A549 treated with Hydrocortisone at 1 μM for 4 hours (cell line): Measurements from ENCODE around the gene SBSN. TPM values are rescaled to one million over a fixed set of nuclear protein-coding genes. Genes with fewer than 3 reads are reported as not detected.

Source experiments
- total RNA-seq: library from RNA; stranded (reverse); fragments of 200-300 nt; extraction: Qiagen RNA extraction; gene quantifications from 5 replicates; pipeline ENCODE4 v1.2.3, GENCODE V29; 2022

SBSN gene, protein sequence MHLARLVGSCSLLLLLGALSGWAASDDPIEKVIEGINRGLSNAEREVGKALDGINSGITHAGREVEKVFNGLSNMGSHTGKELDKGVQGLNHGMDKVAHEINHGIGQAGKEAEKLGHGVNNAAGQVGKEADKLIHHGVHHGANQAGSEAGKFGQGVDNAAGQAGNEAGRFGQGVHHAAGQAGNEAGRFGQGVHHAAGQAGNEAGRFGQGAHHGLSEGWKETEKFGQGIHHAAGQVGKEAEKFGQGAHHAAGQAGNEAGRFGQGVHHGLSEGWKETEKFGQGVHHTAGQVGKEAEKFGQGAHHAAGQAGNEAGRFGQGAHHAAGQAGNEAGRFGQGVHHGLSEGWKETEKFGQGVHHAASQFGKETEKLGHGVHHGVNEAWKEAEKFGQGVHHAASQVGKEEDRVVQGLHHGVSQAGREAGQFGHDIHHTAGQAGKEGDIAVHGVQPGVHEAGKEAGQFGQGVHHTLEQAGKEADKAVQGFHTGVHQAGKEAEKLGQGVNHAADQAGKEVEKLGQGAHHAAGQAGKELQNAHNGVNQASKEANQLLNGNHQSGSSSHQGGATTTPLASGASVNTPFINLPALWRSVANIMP
- 2.2 to 4.6 TPM (median 3.5 TPM) in 5 replicates for total RNA-seq

DNA sequence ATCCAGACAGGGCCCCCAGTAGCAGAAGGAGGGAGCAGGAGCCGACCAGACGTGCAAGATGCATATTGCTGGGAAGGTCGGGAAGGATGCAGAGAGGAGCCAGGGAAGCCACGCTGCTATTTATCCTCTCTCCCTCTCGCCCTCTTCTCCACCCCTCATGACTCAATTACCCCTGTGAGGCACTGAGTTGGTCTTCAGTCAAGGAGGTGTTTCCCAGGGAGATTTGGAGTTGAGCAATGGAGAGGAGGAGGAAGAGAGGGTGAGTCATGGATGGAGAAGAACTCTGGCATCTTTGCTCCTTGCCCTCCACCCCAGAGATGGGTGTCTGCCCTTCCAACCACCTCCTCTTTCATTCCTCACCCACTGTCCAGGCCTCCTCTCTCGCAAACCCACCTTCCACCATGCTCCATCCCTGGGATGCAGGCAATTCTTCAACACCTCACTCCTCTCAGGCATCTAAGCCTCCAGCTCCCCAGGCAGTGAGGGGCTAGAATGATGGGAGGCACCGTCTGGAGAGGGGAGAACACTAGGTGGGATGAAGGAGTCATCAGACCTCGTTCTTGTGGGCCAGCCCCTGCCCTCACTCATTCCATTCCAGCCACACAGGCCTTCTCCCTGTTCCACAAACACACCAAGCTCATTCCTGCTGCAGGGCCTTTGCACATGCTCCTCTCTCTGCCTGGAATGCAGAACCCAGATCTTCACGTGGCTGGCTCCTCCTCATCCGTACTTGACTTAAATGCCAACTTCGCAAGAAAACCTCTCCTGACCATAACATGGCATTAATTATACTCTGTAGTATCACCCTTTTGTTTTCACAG, at the start of gene SBSN:
Gene SBSN (minus strand): TSS at position 94 of the 821 bp plus-strand sequence. CDS start 30 bp downstream, at position 64.

DNA sequence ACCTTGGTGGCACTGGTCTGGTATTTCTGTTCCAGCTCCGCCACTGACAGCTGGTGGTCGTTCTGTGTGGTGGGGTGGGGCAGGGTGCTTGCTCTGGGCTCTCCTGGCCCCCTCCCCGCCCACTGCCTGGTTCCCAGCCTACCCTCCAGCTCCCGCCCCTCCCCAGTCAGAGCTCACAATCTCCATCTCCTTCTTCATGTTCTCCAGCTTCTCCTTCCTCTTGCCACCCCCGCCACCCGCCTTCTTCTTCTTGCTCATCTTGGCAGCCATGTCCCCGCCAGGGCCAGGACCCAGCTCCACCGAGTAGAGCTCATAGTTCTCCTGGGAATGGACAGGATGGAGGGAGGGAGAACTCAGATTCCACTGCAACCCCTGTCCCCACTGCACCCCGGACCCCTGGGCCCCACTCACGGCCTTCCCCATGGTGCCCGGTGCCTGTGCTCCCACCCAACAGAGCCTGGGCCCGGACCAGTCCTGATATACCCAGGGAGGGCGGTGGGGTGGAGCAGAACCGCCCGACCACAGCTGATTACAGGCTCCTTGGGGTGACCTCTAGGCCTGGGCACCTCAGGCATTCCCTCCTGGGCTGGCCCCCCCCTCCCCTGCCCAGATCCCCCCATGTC, 35.2 kb upstream of the SBSN start, which contains the start of gene ATP4A:
Gene ATP4A (minus strand): TSS at position 452 of the 623 bp plus-strand sequence. CDS start 29 bp downstream, at position 423.

DNA sequence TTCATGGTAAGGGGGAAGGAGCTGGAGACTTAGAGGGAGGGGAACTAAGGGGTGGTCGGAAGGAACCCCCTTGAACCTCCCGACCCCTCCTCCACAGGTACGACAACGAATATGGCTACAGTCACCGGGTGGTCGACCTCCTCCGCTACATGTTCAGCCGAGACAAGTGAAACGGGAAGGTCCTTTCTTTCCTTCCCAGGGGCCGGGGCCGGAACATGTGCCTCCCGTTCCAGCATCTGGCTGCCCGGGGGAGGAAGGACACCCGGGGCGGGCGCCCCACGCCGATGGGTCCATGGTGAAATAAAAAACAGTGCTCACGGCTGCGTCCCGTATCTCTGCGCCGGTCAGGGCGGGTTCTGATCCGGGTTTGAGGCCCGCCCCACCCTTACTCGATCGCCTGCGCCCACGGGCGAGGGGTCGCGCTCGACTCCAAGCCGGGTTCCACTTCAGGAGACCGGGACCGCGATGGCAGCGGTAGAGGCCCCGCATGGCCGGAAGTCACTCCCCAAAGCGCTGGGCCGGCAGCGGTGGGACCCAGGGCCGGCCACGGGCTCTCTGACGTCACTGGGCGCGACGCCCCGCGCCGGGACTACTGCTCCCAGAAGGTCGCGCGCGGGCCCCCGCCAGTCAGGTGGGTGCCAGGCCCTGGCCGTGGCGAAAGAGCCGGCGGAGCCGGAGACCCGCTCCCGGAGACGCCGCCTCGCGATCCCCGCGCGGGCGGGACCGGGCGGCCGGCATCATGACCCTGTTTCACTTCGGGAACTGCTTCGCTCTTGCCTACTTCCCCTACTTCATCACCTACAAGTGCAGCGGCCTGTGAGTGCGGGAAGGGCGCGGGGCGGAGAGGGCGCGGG, 17.1 kb upstream of the SBSN start, which contains the start of gene TMEM147:
Gene TMEM147 (plus strand): TSS at position 626 of the 854 bp plus-strand sequence. CDS start 114 bp downstream, at position 740.

DNA sequence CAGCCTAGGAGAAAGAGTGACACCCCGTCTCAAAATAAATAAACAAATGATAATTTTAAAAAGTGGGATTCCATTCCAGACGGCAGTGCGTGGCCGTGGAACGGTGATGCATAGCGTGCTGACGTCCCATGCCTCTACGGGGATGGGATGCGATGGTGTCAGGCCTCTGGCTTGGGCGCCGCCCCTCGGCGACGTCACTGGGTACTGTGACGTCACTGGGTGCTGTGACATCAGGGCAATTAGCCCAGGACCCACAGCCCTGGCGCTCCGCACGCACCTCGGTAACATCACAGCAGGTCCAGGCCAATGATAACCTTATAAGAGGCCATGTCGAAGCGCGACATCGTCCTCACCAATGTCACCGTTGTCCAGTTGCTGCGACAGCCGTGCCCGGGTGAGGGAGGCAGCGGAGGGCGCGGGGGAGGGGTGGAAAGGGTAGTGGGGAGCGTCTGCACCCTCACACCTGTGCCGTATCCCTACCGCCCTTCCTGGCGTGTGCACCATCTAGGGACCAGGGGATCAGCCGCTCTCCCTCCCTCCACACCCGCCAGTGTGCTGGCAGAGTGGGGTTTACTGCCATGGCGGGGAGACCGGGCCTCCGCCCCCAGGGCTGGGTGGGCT, 5.2 kb upstream of the SBSN start, which contains the start of gene GAPDHS:
Gene GAPDHS (plus strand): TSS at position 256 of the 621 bp plus-strand sequence. CDS start 72 bp downstream, at position 328.

DNA sequence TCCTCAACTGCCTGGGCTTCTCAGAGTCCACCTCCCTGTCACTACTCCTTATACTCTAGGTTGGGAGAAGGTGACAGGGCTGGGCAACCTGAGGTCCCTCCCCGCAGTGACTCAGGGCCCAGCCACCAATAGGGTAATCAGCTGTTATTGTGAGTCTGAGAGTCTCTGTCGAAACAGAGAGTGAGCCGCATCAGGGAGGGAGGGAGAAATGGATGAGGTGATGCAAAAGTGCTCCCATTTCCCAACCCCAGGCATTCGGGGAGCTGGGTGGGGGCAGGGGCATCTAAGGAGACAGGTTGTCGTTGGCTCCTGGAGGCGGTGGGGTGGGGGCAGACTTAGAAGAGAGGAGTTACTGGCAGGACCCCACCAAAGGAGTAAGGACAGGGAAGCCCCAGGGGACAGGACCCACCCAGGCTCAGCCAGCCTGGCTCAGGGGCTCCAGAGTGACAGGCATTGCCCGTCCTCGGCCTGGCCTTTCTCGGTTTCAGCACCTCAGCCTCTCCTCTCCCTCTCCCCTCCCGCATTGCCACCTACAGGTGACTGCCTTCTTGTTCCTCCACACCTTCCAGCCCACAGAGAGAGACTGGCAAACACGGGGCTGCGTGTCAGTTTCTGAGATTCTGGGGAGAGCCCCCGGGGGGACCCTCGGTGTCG, 14.4 kb downstream of the SBSN start, which contains the start of gene DMKN:
Gene DMKN (minus strand): TSS at position 22 of the 654 bp plus-strand sequence. CDS start 174 bp downstream, outside the sequence.

DNA sequence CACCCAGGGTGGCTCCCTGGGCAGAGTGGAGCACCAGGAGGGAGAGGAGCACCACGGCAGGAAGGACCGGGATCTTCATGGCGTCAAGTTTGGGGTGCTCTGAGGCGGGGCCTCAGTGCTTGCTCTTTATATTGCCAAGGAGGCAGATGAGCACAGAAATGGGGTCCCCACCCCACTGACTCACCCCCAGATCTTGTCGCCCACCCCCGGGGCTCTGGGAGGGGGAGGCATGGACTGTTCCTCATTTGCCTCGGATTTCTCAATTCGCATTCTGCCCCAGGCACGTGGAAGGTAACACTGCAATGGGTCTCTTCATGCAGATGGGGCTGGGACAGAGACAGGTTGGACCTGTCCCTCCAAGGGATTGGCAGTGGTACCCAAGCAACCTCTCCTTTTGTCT, 37.7 kb downstream of the SBSN start, which contains the start of gene KRTDAP:
Gene KRTDAP (minus strand): TSS at position 101 of the 400 bp plus-strand sequence. CDS start 22 bp downstream, at position 79.

Other genes starting within 250 kb of the SBSN start
- 0.02 to 0.22 TPM (median 0.12 TPM) in 3 of 5 replicates, not detected in the others for gene HAMP, start 245.8 kb downstream of the SBSN start, total RNA-seq
- gene MAG, start 236.2 kb downstream of the SBSN start, total RNA-seq: not detected in 5 replicates
- gene CD22, start 199.1 kb downstream of the SBSN start, total RNA-seq: 0.68 to 1.2 TPM (median 0.95 TPM) in 5 replicates
- gene FFAR1, start 180.4 kb downstream of the SBSN start, total RNA-seq: 0.07 TPM in 2 of 5 replicates, not detected in the others
- gene FFAR3, start 169.9 kb downstream of the SBSN start, total RNA-seq: 0.09 TPM in 2 of 5 replicates, not detected in the others
- not detected in 5 replicates for gene GPR42, start 157.2 kb downstream of the SBSN start, total RNA-seq
- not detected in 5 replicates for gene FFAR2, start 80.1 kb downstream of the SBSN start, total RNA-seq
- gene KRTDAP, start 37.8 kb downstream of the SBSN start, total RNA-seq: not detected in 5 replicates
- gene DMKN, start 14.7 kb downstream of the SBSN start, total RNA-seq: 33.8 to 45.0 TPM (median 35.0 TPM) in 5 replicates
- 0.09 TPM in 1 of 5 replicates, not detected in the others for gene GAPDHS, start 5.1 kb upstream of the SBSN start, total RNA-seq
- 323 to 433 TPM (median 412 TPM) in 5 replicates for gene TMEM147, start 17.3 kb upstream of the SBSN start, total RNA-seq
- 0.07 to 0.09 TPM in 2 of 5 replicates, not detected in the others for gene ATP4A, start 35.3 kb upstream of the SBSN start, total RNA-seq
- gene PMIS2, start 57.9 kb upstream of the SBSN start, total RNA-seq: not detected in 5 replicates
- gene HAUS5, start 84.4 kb upstream of the SBSN start, total RNA-seq: 13.0 to 16.4 TPM (median 14.9 TPM) in 5 replicates
- 147 to 203 TPM (median 195 TPM) in 5 replicates for gene RBM42, start 100.7 kb upstream of the SBSN start, total RNA-seq
- gene ETV2, start 113.4 kb upstream of the SBSN start, total RNA-seq: 1.5 to 3.3 TPM (median 2.9 TPM) in 5 replicates
- gene COX6B1, start 120.0 kb upstream of the SBSN start, total RNA-seq: 1,261 to 1,482 TPM (median 1,322 TPM) in 5 replicates
- gene UPK1A, start 138.2 kb upstream of the SBSN start, total RNA-seq: 0.52 to 1.5 TPM (median 1.0 TPM) in 5 replicates
- not detected in 5 replicates for gene ZBTB32, start 176.2 kb upstream of the SBSN start, total RNA-seq
- gene KMT2B, start 189.7 kb upstream of the SBSN start, total RNA-seq: 53.9 to 62.2 TPM (median 56.6 TPM) in 5 replicates
- gene IGFLR1, start 214.1 kb upstream of the SBSN start, total RNA-seq: 11.5 to 12.9 TPM (median 11.8 TPM) in 5 replicates
- gene U2AF1L4, start 217.1 kb upstream of the SBSN start, total RNA-seq: 21.9 to 27.5 TPM (median 24.7 TPM) in 5 replicates
- 250 to 344 TPM (median 287 TPM) in 5 replicates for gene PSENEN, start 217.3 kb upstream of the SBSN start, total RNA-seq
- gene LIN37, start 220.3 kb upstream of the SBSN start, total RNA-seq: 21.5 to 27.9 TPM (median 23.2 TPM) in 5 replicates
- 0.14 to 0.35 TPM (median 0.29 TPM) in 5 replicates for gene HSPB6, start 228.7 kb upstream of the SBSN start, total RNA-seq
- gene PROSER3, start 229.9 kb upstream of the SBSN start, total RNA-seq: 19.6 to 32.1 TPM (median 24.2 TPM) in 5 replicates
- gene ARHGAP33, start 247.3 kb upstream of the SBSN start, total RNA-seq: 4.7 to 9.3 TPM (median 7.4 TPM) in 5 replicates